GM12878 (cell line): Measurements from ENCODE around the gene RAPGEF3. TPM values are rescaled to one million over a fixed set of nuclear protein-coding genes. Genes with fewer than 3 reads are reported as not detected.

Experiments
- DPF2 ChIP-seq: fragments of 450-650 bp; IDR thresholded peaks from 2 replicates; pipeline ENCODE4 v1.6.1; 2017; ENCODE audit warnings: mild to moderate bottlenecking
- EGR1 ChIP-seq, 2 experiments: IDR thresholded peaks; 1 replicate in 1 of 2; 2 replicates in 1 of 2; pipeline ENCODE4 v1.6.1; 2011 to 2012; ENCODE audit warnings: low read depth in 2 of 2, low read length in 2 of 2, borderline replicate concordance in 1 of 2, mild to moderate bottlenecking in 1 of 2, moderate library complexity in 1 of 2
- ETV6 ChIP-seq, 2 experiments: fragments of 450-650 bp in 1 of 2; IDR thresholded peaks in 1 of 2; conservative IDR thresholded peaks in 1 of 2; 2 replicates each; pipeline ENCODE4 v1.6.1; 2014; ENCODE audit warnings: antibody characterized with exemption in 1 of 2, borderline replicate concordance in 1 of 2, low read depth in 1 of 2, mild to moderate bottlenecking in 1 of 2, moderate library complexity in 1 of 2
- NFYB ChIP-seq: IDR thresholded peaks from 2 replicates; pipeline ENCODE4 v1.6.1; 2011; ENCODE audit warnings: low read depth, mild to moderate bottlenecking, low read length, improper control_type of control experiment, moderate library complexity; ENCODE audit not compliant: insufficient read depth
- RAD21 ChIP-seq: IDR thresholded peaks from 2 replicates; pipeline ENCODE4 v1.6.1; 2011; ENCODE audit warnings: mild to moderate bottlenecking, low read depth, low read length, moderate library complexity; ENCODE audit not compliant: insufficient read depth
- RB1 ChIP-seq: fragments of 450-650 bp; formaldehyde crosslinking; IDR thresholded peaks from 2 replicates; pipeline ENCODE4 v1.6.1; 2017; ENCODE audit warnings: mild to moderate bottlenecking, borderline replicate concordance
- RELA ChIP-seq: fragments of 450-650 bp; IDR thresholded peaks from 2 replicates; pipeline ENCODE4 v1.8.0; 2014; ENCODE audit warnings: borderline replicate concordance; ENCODE audit not compliant: partially characterized antibody
- SIN3A ChIP-seq: IDR thresholded peaks from 2 replicates; pipeline ENCODE4 v1.6.1; 2012; ENCODE audit warnings: low read depth, low read length, improper control_type of control experiment
- SMC3 ChIP-seq: IDR thresholded peaks from 2 replicates; pipeline ENCODE4 v1.6.1; 2011; ENCODE audit warnings: low read length, improper control_type of control experiment, borderline replicate concordance
- STAT1 ChIP-seq: fragments of 450-650 bp; conservative IDR thresholded peaks from 2 replicates; pipeline ENCODE4 v1.6.1; 2014; ENCODE audit warnings: antibody characterized with exemption, mild to moderate bottlenecking
- TARDBP ChIP-seq: IDR thresholded peaks from 2 replicates; pipeline ENCODE4 v1.6.1; 2016; ENCODE audit warnings: borderline replicate concordance
- ZNF207 ChIP-seq: fragments of 450-650 bp; IDR thresholded peaks from 2 replicates; pipeline ENCODE4 v1.6.1; 2014; ENCODE audit warnings: antibody characterized with exemption, mild to moderate bottlenecking, borderline replicate concordance
- polyA plus RNA-seq, 11 experiments: library from polyadenylated mRNA; depleted of rRNA in 4 of 11; unstranded in 6 of 11; stranded (reverse) in 5 of 11; fragments of >200 nt; fragmentation: Nextera tagmentation in 4 of 11; fragmentation: Illumina TruSeq in 1 of 11; extraction: Ambion mirVana in 4 of 11; extraction: Trizol in 1 of 11; gene quantifications; 1 replicate in 1 of 11; 2 replicates in 10 of 11; pipeline versions ENCODE4 v1.2.1 to v1.2.3, GENCODE V29; 2011 to 2016; ENCODE audit warnings: inconsistent platforms in 2 of 11, missing spikeins in 2 of 11, low read depth in 1 of 11
- total RNA-seq, 4 experiments: library from RNA; depleted of rRNA in 3 of 4; stranded (reverse); fragments of >200 nt in 3 of 4; fragmentation: Illumina TruSeq in 1 of 4; extraction: Trizol in 1 of 4; gene quantifications; 2 replicates each; pipeline versions ENCODE4 v1.2.1 to v1.2.3, GENCODE V29; 2013 to 2021
- TF ChIP-seq, protein P1 (sequence below): fragments of 450-650 bp; formaldehyde crosslinking; IDR thresholded peaks from 2 replicates; pipeline ENCODE4 v1.4.0; 2020; ENCODE audit warnings: mild to moderate bottlenecking, moderate library complexity
- TF ChIP-seq, protein P2 (sequence below): fragments of 450-650 bp; IDR thresholded peaks from 2 replicates; pipeline ENCODE4 v1.6.1; 2016; ENCODE audit warnings: mild to moderate bottlenecking, moderate library complexity, borderline replicate concordance
- TF ChIP-seq, protein P3 (sequence below): IDR thresholded peaks from 2 replicates; pipeline ENCODE4 v1.6.1; 2011; ENCODE audit warnings: borderline replicate concordance, low read depth, mild to moderate bottlenecking, moderate library complexity, mixed read lengths, low read length; ENCODE audit not compliant: insufficient read depth; ENCODE audit errors: extremely low read length

Gene RAPGEF3
- total and polyA plus RNA-seq, 10 of the 15 experiments (the other 5 are each of a cell fraction or from before 2014, with no cell fraction given) = 0.02 to 0.92 (median 0.31) TPM; not detected in 2

DNA sequence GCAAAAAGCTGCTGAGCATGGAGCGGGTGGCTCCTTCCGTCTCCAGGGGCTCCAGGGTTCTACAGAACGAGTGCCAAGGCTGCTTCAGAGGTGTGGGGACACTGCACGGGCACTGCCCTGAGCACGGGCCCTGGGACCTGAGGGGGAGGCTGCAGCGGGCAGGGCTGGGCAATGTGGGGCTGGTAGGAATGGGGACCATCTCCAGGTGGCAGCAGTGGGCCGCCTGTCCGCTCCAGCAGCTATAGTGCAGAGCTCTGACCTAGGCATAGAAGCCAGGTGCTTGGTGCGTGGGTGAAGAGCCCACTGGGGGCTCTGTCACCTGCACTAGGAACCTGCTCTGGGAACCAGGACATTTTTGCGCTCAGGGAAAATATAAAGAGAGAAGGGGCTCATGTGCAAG lies 38.8 kb upstream of the RAPGEF3 start (continued):
- TF ChIP-seq, protein P1, sequence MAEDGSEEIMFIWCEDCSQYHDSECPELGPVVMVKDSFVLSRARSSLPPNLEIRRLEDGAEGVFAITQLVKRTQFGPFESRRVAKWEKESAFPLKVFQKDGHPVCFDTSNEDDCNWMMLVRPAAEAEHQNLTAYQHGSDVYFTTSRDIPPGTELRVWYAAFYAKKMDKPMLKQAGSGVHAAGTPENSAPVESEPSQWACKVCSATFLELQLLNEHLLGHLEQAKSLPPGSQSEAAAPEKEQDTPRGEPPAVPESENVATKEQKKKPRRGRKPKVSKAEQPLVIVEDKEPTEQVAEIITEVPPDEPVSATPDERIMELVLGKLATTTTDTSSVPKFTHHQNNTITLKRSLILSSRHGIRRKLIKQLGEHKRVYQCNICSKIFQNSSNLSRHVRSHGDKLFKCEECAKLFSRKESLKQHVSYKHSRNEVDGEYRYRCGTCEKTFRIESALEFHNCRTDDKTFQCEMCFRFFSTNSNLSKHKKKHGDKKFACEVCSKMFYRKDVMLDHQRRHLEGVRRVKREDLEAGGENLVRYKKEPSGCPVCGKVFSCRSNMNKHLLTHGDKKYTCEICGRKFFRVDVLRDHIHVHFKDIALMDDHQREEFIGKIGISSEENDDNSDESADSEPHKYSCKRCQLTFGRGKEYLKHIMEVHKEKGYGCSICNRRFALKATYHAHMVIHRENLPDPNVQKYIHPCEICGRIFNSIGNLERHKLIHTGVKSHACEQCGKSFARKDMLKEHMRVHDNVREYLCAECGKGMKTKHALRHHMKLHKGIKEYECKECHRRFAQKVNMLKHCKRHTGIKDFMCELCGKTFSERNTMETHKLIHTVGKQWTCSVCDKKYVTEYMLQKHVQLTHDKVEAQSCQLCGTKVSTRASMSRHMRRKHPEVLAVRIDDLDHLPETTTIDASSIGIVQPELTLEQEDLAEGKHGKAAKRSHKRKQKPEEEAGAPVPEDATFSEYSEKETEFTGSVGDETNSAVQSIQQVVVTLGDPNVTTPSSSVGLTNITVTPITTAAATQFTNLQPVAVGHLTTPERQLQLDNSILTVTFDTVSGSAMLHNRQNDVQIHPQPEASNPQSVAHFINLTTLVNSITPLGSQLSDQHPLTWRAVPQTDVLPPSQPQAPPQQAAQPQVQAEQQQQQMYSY (CRISPR knock-in tag) = no peak
- TF ChIP-seq, protein P2, sequence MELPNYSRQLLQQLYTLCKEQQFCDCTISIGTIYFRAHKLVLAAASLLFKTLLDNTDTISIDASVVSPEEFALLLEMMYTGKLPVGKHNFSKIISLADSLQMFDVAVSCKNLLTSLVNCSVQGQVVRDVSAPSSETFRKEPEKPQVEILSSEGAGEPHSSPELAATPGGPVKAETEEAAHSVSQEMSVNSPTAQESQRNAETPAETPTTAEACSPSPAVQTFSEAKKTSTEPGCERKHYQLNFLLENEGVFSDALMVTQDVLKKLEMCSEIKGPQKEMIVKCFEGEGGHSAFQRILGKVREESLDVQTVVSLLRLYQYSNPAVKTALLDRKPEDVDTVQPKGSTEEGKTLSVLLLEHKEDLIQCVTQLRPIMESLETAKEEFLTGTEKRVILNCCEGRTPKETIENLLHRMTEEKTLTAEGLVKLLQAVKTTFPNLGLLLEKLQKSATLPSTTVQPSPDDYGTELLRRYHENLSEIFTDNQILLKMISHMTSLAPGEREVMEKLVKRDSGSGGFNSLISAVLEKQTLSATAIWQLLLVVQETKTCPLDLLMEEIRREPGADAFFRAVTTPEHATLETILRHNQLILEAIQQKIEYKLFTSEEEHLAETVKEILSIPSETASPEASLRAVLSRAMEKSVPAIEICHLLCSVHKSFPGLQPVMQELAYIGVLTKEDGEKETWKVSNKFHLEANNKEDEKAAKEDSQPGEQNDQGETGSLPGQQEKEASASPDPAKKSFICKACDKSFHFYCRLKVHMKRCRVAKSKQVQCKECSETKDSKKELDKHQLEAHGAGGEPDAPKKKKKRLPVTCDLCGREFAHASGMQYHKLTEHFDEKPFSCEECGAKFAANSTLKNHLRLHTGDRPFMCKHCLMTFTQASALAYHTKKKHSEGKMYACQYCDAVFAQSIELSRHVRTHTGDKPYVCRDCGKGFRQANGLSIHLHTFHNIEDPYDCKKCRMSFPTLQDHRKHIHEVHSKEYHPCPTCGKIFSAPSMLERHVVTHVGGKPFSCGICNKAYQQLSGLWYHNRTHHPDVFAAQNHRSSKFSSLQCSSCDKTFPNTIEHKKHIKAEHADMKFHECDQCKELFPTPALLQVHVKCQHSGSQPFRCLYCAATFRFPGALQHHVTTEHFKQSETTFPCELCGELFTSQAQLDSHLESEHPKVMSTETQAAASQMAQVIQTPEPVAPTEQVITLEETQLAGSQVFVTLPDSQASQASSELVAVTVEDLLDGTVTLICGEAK = no peak
- 0 out of 2 replicates have a peak, but pooled peaks have one; percentile 29 for TF ChIP-seq STAT1
- TF ChIP-seq SIN3A = no peak
- no peak for TF ChIP-seq TARDBP
- TF ChIP-seq RELA = no peak
- peak; percentile 77 for TF ChIP-seq RAD21
- no peak for TF ChIP-seq ZNF207
- no peak for TF ChIP-seq NFYB
- peak; percentile 27; the same call in 1 of the 2 replicates for TF ChIP-seq RB1
- no peak for TF ChIP-seq ETV6 (conservative IDR thresholded peaks at IDR 0.05 in 1 of 2, IDR thresholded peaks at IDR 0.05 in 1 of 2; ENCODE audit: borderline replicate concordance in 1 of 2, low read depth in 1 of 2)
- no peak for TF ChIP-seq DPF2
- TF ChIP-seq, protein P3, sequence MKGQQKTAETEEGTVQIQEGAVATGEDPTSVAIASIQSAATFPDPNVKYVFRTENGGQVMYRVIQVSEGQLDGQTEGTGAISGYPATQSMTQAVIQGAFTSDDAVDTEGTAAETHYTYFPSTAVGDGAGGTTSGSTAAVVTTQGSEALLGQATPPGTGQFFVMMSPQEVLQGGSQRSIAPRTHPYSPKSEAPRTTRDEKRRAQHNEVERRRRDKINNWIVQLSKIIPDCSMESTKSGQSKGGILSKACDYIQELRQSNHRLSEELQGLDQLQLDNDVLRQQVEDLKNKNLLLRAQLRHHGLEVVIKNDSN = no peak
- TF ChIP-seq EGR1 (IDR thresholded peaks at IDR 0.05; ENCODE audit: borderline replicate concordance in 1 of 2, low read depth in 2 of 2, low read length in 2 of 2) = 0 out of 3 replicates have a peak, but pooled peaks of 1 of the 2 experiments have one; percentile 43
- TF ChIP-seq SMC3 = peak; percentile 95
